SK-N-SH (cell line): ENCODE results near the gene SESN2. TPM values are rescaled to one million over a fixed set of nuclear protein-coding genes. Genes with fewer than 3 reads are reported as not detected.

ENCODE experiments used
- CTCF ChIA-PET: fragments of 300-600, 350-600 bp; formaldehyde crosslinking; extraction: SDS; loops from one replicate; lab custom pipeline; 2021; lab: Yijun Ruan, JAX
- POLR2A ChIA-PET: fragments of 350-600 bp; sonication (Branson Sonifier 250); formaldehyde crosslinking; extraction: SDS; loops from one replicate; lab custom pipeline; 2020; ENCODE audit warnings: antibody characterized with exemption, inconsistent platforms; lab: Yijun Ruan, JAX
- DNase-seq: peaks from one replicate; pipeline ENCODE4 v3.0.0; 2012
- H2AFZ ChIP-seq: fragments of 200-600 bp; sonication (generic); 2 replicates; pipeline ENCODE4 v1.8.1; 2016; ENCODE audit warnings: antibody characterized with exemption, mild to moderate bottlenecking, low read depth
- H3F3A ChIP-seq: fragments of 200-600 bp; sonication (generic); replicated peaks from 2 replicates; pipeline ENCODE3; 2016; ENCODE audit warnings: antibody characterized with exemption, mild to moderate bottlenecking; ENCODE audit not compliant: insufficient read depth
- H3K27ac ChIP-seq, 2 experiments: fragments of 200-500 bp in 1 of 2; fragments of 200-600 bp in 1 of 2; sonication (Bioruptor generic) in 1 of 2; sonication (generic), shearing (Covaris generic) in 1 of 2; 2 replicates each; pipeline versions ENCODE4 v1.5.1 to v1.6.1; 2014 to 2016; ENCODE audit warnings: low read depth in 2 of 2, inconsistent platforms in 1 of 2, low read length in 1 of 2, mild to moderate bottlenecking in 1 of 2, mixed read lengths in 1 of 2
- H3K27me3 ChIP-seq: fragments of 200-600 bp; sonication (generic), shearing (Covaris generic); 2 replicates; pipeline ENCODE4 v1.6.1; 2016; ENCODE audit warnings: mixed run types; ENCODE audit not compliant: insufficient read depth
- H3K36me3 ChIP-seq, 2 experiments: fragments of 200-500 bp in 1 of 2; fragments of 200-600 bp in 1 of 2; sonication (Bioruptor generic) in 1 of 2; sonication (generic) in 1 of 2; replicated peaks in 1 of 2; 2 replicates each; pipeline versions ENCODE3 to v1.5.1; 2014 to 2016; ENCODE audit warnings: low read length in 1 of 2, mild to moderate bottlenecking in 1 of 2; ENCODE audit not compliant: insufficient read depth in 2 of 2, control insufficient read depth in 1 of 2
- H3K4me1 ChIP-seq, 2 experiments: fragments of 200-500 bp in 1 of 2; fragments of 200-600 bp in 1 of 2; sonication (Bioruptor generic) in 1 of 2; sonication (generic), shearing (Covaris generic) in 1 of 2; 2 replicates each; pipeline versions ENCODE4 v1.5.1 to v1.6.1; 2014 to 2016; ENCODE audit warnings: low read depth in 1 of 2, low read length in 1 of 2, mixed run types in 1 of 2; ENCODE audit not compliant: insufficient read depth in 2 of 2, control insufficient read depth in 1 of 2
- H3K4me2 ChIP-seq: fragments of 200-600 bp; sonication (generic), shearing (Covaris generic); 2 replicates; pipeline ENCODE4 v1.6.1; 2017; ENCODE audit warnings: mixed run types
- H3K4me3 ChIP-seq, 2 experiments: fragments of 200-500 bp in 1 of 2; fragments of 200-600 bp in 1 of 2; sonication (Bioruptor generic) in 1 of 2; sonication (generic), shearing (Covaris generic) in 1 of 2; 2 replicates each; pipeline versions ENCODE4 v1.5.1 to v1.8.1; 2014 to 2016; ENCODE audit warnings: low read depth in 2 of 2, inconsistent platforms in 1 of 2, low read length in 1 of 2, mild to moderate bottlenecking in 1 of 2, mixed read lengths in 1 of 2, moderate library complexity in 1 of 2
- H3K79me2 ChIP-seq: fragments of 200-600 bp; sonication (generic); 2 replicates; pipeline ENCODE4 v1.8.1; 2017; ENCODE audit warnings: mild to moderate bottlenecking; ENCODE audit not compliant: insufficient read depth
- H3K9ac ChIP-seq: fragments of 200-600 bp; sonication (generic); 2 replicates; pipeline ENCODE4 v1.6.1; 2017; ENCODE audit warnings: mixed run types
- H3K9me2 ChIP-seq: fragments of 200-600 bp; sonication (generic); 2 replicates; pipeline ENCODE4 v1.6.1; 2017; ENCODE audit warnings: mixed run types
- H3K9me3 ChIP-seq: fragments of 200-600 bp; sonication (generic); 2 replicates; pipeline ENCODE4 v1.6.1; 2017; ENCODE audit warnings: mixed run types, mild to moderate bottlenecking, moderate library complexity
- H4K20me1 ChIP-seq: fragments of 200-600 bp; sonication (generic); 2 replicates; pipeline ENCODE4 v1.6.1; 2017; ENCODE audit warnings: mild to moderate bottlenecking, mixed run types; ENCODE audit not compliant: insufficient read depth
- ELF1 ChIP-seq: IDR thresholded peaks from 2 replicates; pipeline ENCODE4 v1.4.0; 2012
- EZH2phosphoT487 ChIP-seq: fragments of 200-600 bp; sonication (generic); IDR thresholded peaks from 2 replicates; pipeline ENCODE4 v1.6.1; 2017; ENCODE audit warnings: low read depth, mixed run types, mild to moderate bottlenecking, antibody characterized with exemption, moderate library complexity, borderline replicate concordance
- FOSL2 ChIP-seq: IDR thresholded peaks from 2 replicates; pipeline ENCODE4 v1.4.0; 2012; ENCODE audit warnings: low read depth, mild to moderate bottlenecking, moderate library complexity, borderline replicate concordance
- FOXJ3 ChIP-seq: sonication (generic); formaldehyde crosslinking; IDR thresholded peaks from 2 replicates; pipeline ENCODE4 v1.5.1; 2020; ENCODE audit warnings: mild to moderate bottlenecking, missing genetic modification reagents
- FOXM1 ChIP-seq: IDR thresholded peaks from 2 replicates; pipeline ENCODE4 v1.4.0; 2012; ENCODE audit warnings: low read depth, mild to moderate bottlenecking
- GABPA ChIP-seq: IDR thresholded peaks from 2 replicates; pipeline ENCODE4 v1.4.0; 2012; ENCODE audit warnings: low read depth, mild to moderate bottlenecking
- MAX ChIP-seq: IDR thresholded peaks from 2 replicates; pipeline ENCODE4 v1.4.0; 2012; ENCODE audit warnings: low read depth
- MEF2A ChIP-seq: IDR thresholded peaks from 2 replicates; pipeline ENCODE4 v1.4.0; 2012; ENCODE audit warnings: low read depth, borderline replicate concordance
- NRF1 ChIP-seq: IDR thresholded peaks from 2 replicates; pipeline ENCODE4 v1.6.1; 2012; ENCODE audit warnings: low read depth, mild to moderate bottlenecking, low read length
- RAD21 ChIP-seq: IDR thresholded peaks from 2 replicates; pipeline ENCODE4 v1.6.1; 2012; ENCODE audit warnings: mild to moderate bottlenecking, low read length
- REST ChIP-seq: IDR thresholded peaks from 2 replicates; pipeline ENCODE4 v1.6.1; 2012; ENCODE audit warnings: mild to moderate bottlenecking, low read depth, low read length, moderate library complexity
- RFX5 ChIP-seq: IDR thresholded peaks from 2 replicates; pipeline ENCODE4 v1.6.1; 2012; ENCODE audit warnings: mild to moderate bottlenecking, improper control_type of control experiment, low read length
- SMC3 ChIP-seq: IDR thresholded peaks from 2 replicates; pipeline ENCODE4 v1.6.1; 2012; ENCODE audit warnings: low read depth, low read length, improper control_type of control experiment
- TCF12 ChIP-seq: IDR thresholded peaks from 2 replicates; pipeline ENCODE4 v1.4.0; 2012
- TEAD4 ChIP-seq: IDR thresholded peaks from 2 replicates; pipeline ENCODE4 v1.4.0; 2012; ENCODE audit warnings: mild to moderate bottlenecking, borderline replicate concordance; ENCODE audit not compliant: insufficient read depth
- USF1 ChIP-seq: IDR thresholded peaks from 2 replicates; pipeline ENCODE4 v1.4.0; 2012; ENCODE audit warnings: low read depth, borderline replicate concordance
- USF2 ChIP-seq: fragments of 150-350 bp; IDR thresholded peaks from 2 replicates; pipeline ENCODE4 v1.6.1; 2017; ENCODE audit warnings: antibody characterized with exemption, low read length, low read depth, borderline replicate concordance
- ZBTB33 ChIP-seq: IDR thresholded peaks from 2 replicates; pipeline ENCODE4 v1.4.0; 2012; ENCODE audit warnings: low read depth, borderline replicate concordance
- WGBS: methylation state at CpG from one replicate; pipeline ENCODE4 v1.1.6; 2017; ENCODE audit warnings: low lambda C conversion rate; 5-methylcytosine and 5-hydroxymethylcytosine counted together
- polyA plus RNA-seq, 3 experiments: library from polyadenylated mRNA; depleted of rRNA; stranded (reverse); fragments of >200 nt; gene quantifications; 2 replicates each; pipeline ENCODE4 v1.2.3, GENCODE V29; 2012

SESN2 gene
- polyA plus RNA-seq, 1 of the 3 experiments (the other 2 are of a cell fraction): 14.1 TPM

GRCh38 chr1:28273216-28273860 is 14.0 kb downstream of the SESN2 start:
- ChIA-PET CTCF (interaction anchor here (1.2 to 1.4 kb wide), 2 partner anchors 13 to 24 kb away, joined by 3 read pairs; no protein-coding TSS in a partner anchor), POLR2A (no interaction called here)
- Histone ChIP-seq H3K79me2 (peaks cover 45% of the 10 kb centered on the region), H3K36me3 (peaks cover 47 to 55% of the 10 kb centered on the region in 2 experiments), H3K27me3 (no peaks in the 10 kb centered on the region), H3K9me3 (no peaks in the 10 kb centered on the region), H3K4me1 (no peaks in the 10 kb centered on the region), H3F3A (peaks cover 5% of the 10 kb centered on the region), H3K4me2 (no peak overlapping the region), H4K20me1 (peaks cover 62% of the 10 kb centered on the region), H3K9me2 (no peaks in the 10 kb centered on the region), H3K4me3 (no peak overlapping the region), H2AFZ (no peak overlapping the region), H3K27ac (no peak overlapping the region), H3K9ac (no peak overlapping the region)
- DNase-seq: no peak
- WGBS: 90% methylated on average over 13 of the region's 17 CpGs
- TF ChIP-seq FOXJ3: no peak
- TF ChIP-seq REST: no peak
- no peak for TF ChIP-seq MAX
- TF ChIP-seq EZH2phosphoT487: no peak
- TF ChIP-seq GABPA: no peak
- no peak for TF ChIP-seq RFX5
- no peak for TF ChIP-seq TEAD4
- TF ChIP-seq USF2: no peak
- TF ChIP-seq FOXM1: no peak
- no peak for TF ChIP-seq MEF2A
- no peak for TF ChIP-seq ELF1
- no peak for TF ChIP-seq NRF1
- TF ChIP-seq RAD21: no peak
- TF ChIP-seq ZBTB33: no peak
- TF ChIP-seq USF1: no peak
- no peak for TF ChIP-seq SMC3
- no peak for TF ChIP-seq FOSL2
- no peak for TF ChIP-seq TCF12
